Right atrium auricular region (tissue), 2 donors: Measurements from ENCODE around the gene DNAI1. TPM values are rescaled to one million over a fixed set of nuclear protein-coding genes. Genes with fewer than 3 reads are reported as not detected.

ENCODE experiments used
- DNase-seq: peaks from one replicate; pipeline ENCODE4 v3.0.0-alpha.2; 2019; ENCODE audit warnings: low spot score
- H3K27ac ChIP-seq, 2 donors: fragments of 200-600 bp; sonication (generic); 1 replicate in 1 of 2; 2 replicates in 1 of 2; pipeline ENCODE4 v1.5.1; 2016 to 2019
- H3K27me3 ChIP-seq, 2 donors: fragments of 200-600 bp; sonication (generic); one replicate each; pipeline versions ENCODE4 v1.5.1 to v1.6.0; 2017 to 2019
- H3K36me3 ChIP-seq: fragments of 200-600 bp; sonication (generic); one replicate; pipeline ENCODE4 v1.5.1; 2016
- H3K4me1 ChIP-seq, 2 donors: fragments of 200-600 bp; sonication (generic); one replicate each; pipeline versions ENCODE4 v1.5.1 to v1.6.0; 2017 to 2019
- H3K4me3 ChIP-seq, 2 donors: fragments of 200-600 bp; sonication (generic); 1 replicate in 1 of 2; 2 replicates in 1 of 2; pipeline ENCODE4 v1.5.1; 2017 to 2019; ENCODE audit warnings: mild to moderate bottlenecking in 1 of 2, moderate library complexity in 1 of 2
- H3K9me3 ChIP-seq, 2 donors: fragments of 200-600 bp; sonication (generic); one replicate each; pipeline ENCODE4 v1.5.1; 2019
- CTCF ChIP-seq, 2 donors: fragments of 200-600 bp; sonication (generic); IDR thresholded peaks; one replicate each; pipeline ENCODE4 v1.5.1; 2019; ENCODE audit warnings: antibody characterized with exemption in 2 of 2
- total RNA-seq, 2 donors: library from RNA; depleted of rRNA; stranded (reverse); fragments of >200 nt; gene quantifications; one replicate each; pipeline ENCODE4 v1.1.0, GENCODE V29; 2016

Gene DNAI1
- total RNA-seq, 2 donors from 2014 or later, result not detected

GRCh38 chr9:34560599-34561214 lies 102.1 kb downstream of the DNAI1 start:
- Histone ChIP-seq H3K27me3 (no peaks in the 10 kb centered on the region), H3K4me3 (no peak overlapping the region), H3K9me3 (no peaks in the 10 kb centered on the region), H3K4me1 (peaks cover 0 to 33% of the 10 kb centered on the region in 2 donors), H3K36me3 (no peaks in the 10 kb centered on the region), H3K27ac (no peak overlapping the region)
- no peak for DNase-seq
- TF ChIP-seq CTCF (IDR thresholded peaks at IDR 0.05), result no peak

- H3K36me3 ChIP-seq, result no peaks in the 10 kb centered on the region
- no peak for DNase-seq
- H3K9me3 ChIP-seq, result no peaks in the 10 kb centered on the region
- no peaks in the 10 kb centered on the region for H3K27me3 ChIP-seq
- H3K4me3 ChIP-seq, result no peak overlapping the region
- H3K4me1 ChIP-seq, result peaks cover 0 to 43% of the 10 kb centered on the region in 2 donors
- no peak for TF ChIP-seq CTCF (IDR thresholded peaks at IDR 0.05)
- no peak overlapping the region for H3K27ac ChIP-seq
Observed at GRCh38 chr9:34562135-34562745, 103.6 kb downstream of the DNAI1 start.

GRCh38 chr9:34563262-34563661 lies 104.7 kb downstream of the DNAI1 start:
- Histone ChIP-seq H3K9me3 (no peaks in the 10 kb centered on the region), H3K27me3 (no peaks in the 10 kb centered on the region), H3K4me3 (no peak overlapping the region), H3K36me3 (no peaks in the 10 kb centered on the region), H3K27ac (no peak overlapping the region), H3K4me1 (peaks cover 0 to 51% of the 10 kb centered on the region in 2 donors)
- no peak for DNase-seq
- TF ChIP-seq CTCF (IDR thresholded peaks at IDR 0.05), result no peak

GRCh38 chr9:34564617-34565016 lies 106.0 kb downstream of the DNAI1 start:
- peaks cover 0 to 43% of the 10 kb centered on the region in 2 donors for H3K4me1 ChIP-seq
- no peak for DNase-seq

GRCh38 chr9:34565856-34566255 lies 107.3 kb downstream of the DNAI1 start:
- H3K36me3 ChIP-seq, result no peaks in the 10 kb centered on the region
- no peak for TF ChIP-seq CTCF (IDR thresholded peaks at IDR 0.05)
- H3K27me3 ChIP-seq, result no peaks in the 10 kb centered on the region
- no peak overlapping the region for H3K27ac ChIP-seq
- H3K9me3 ChIP-seq, result no peaks in the 10 kb centered on the region
- peaks cover 0 to 41% of the 10 kb centered on the region in 2 donors for H3K4me1 ChIP-seq
- DNase-seq, result no peak
- no peak overlapping the region for H3K4me3 ChIP-seq

More at GRCh38 chr9:34564617-34565016, 106.0 kb downstream of the DNAI1 start:
- H3K27ac ChIP-seq, result no peak overlapping the region
- no peak overlapping the region for H3K4me3 ChIP-seq
- no peak for TF ChIP-seq CTCF (IDR thresholded peaks at IDR 0.05)
- H3K9me3 ChIP-seq, result no peaks in the 10 kb centered on the region
- no peaks in the 10 kb centered on the region for H3K36me3 ChIP-seq
- no peaks in the 10 kb centered on the region for H3K27me3 ChIP-seq
